HG03565 (cell line): ENCODE measurements around the gene MED26.
"Not testable (repeated sequence)": the region's sequence is repeated elsewhere in the genome, so short reads cannot be mapped to it uniquely, and the experiment has no call there.

ENCODE experiments used
- ATAC-seq: cut with Tn5 transposase; IDR thresholded peaks from one replicate; pipeline ENCODE4 v1.9.1; 2021; ENCODE audit warnings: mild to moderate bottlenecking, moderate library complexity; ENCODE audit not compliant: unreplicated experiment

Gene MED26

GRCh38 chr19:16543734-16544133 lies 84.3 kb downstream of the MED26 start:
- ATAC-seq = not testable (repeated sequence)

- no peak for ATAC-seq
These were observed 85.0 kb downstream of the MED26 start for GRCh38 chr19:16542910-16543472.

GRCh38 chr19:16542045-16542909 lies 85.7 kb downstream of the MED26 start, which contains the start of gene CHERP:
CHERP (minus strand) TSS chr19:16542437; CDS start chr19:16542378, 59 bp downstream.
- peak; percentile 55 for ATAC-seq

- no peak for ATAC-seq
These were observed 86.4 kb downstream of the MED26 start for GRCh38 chr19:16541526-16542044.

- ATAC-seq = no peak
These were observed 87.1 kb downstream of the MED26 start for GRCh38 chr19:16540948-16541347.

- ATAC-seq = no peak
These were observed 90.9 kb downstream of the MED26 start for GRCh38 chr19:16537111-16537510.

GRCh38 chr19:16536130-16536529 lies 91.9 kb downstream of the MED26 start:
- no peak for ATAC-seq

- ATAC-seq = no peak
These were observed 92.6 kb downstream of the MED26 start for GRCh38 chr19:16535381-16535780.

- no peak for ATAC-seq
These were observed 95.4 kb downstream of the MED26 start for GRCh38 chr19:16532440-16533234.

GRCh38 chr19:16531380-16531669 lies 96.7 kb downstream of the MED26 start:
- no peak for ATAC-seq

GRCh38 chr19:16530540-16531379 lies 97.2 kb downstream of the MED26 start:
- ATAC-seq = no peak

GRCh38 chr19:16529466-16530144 lies 98.4 kb downstream of the MED26 start:
- no peak for ATAC-seq

- no peak for ATAC-seq
These were observed 100.0 kb downstream of the MED26 start for GRCh38 chr19:16527971-16528521.

- no peak for ATAC-seq
These were observed 100.6 kb downstream of the MED26 start for GRCh38 chr19:16527334-16527935.

GRCh38 chr19:16525751-16526481 lies 102.1 kb downstream of the MED26 start:
- ATAC-seq = no peak

- ATAC-seq = no peak
These were observed 102.8 kb downstream of the MED26 start for GRCh38 chr19:16524991-16525734.
